GM21423 (cell line): ENCODE measurements around the gene RIPOR3.
"Not testable (repeated sequence)": the region's sequence is repeated elsewhere in the genome, so short reads cannot be mapped to it uniquely, and the experiment has no call there.

ENCODE experiments used
- ATAC-seq: cut with Tn5 transposase; IDR thresholded peaks from one replicate; pipeline ENCODE4 v1.9.1; 2021; ENCODE audit warnings: mild to moderate bottlenecking, moderate library complexity; ENCODE audit not compliant: unreplicated experiment

RIPOR3 gene

GRCh38 chr20:50610212-50610718 lies 81.1 kb downstream of the RIPOR3 start:
- no peak for ATAC-seq

- ATAC-seq = no peak
Measured at GRCh38 chr20:50609438-50609989, 81.8 kb downstream of the RIPOR3 start.

GRCh38 chr20:50608750-50609104 lies 82.6 kb downstream of the RIPOR3 start:
- ATAC-seq = no peak

- ATAC-seq = no peak
Measured at GRCh38 chr20:50607850-50608749, 83.2 kb downstream of the RIPOR3 start.

GRCh38 chr20:50607436-50607835 lies 83.9 kb downstream of the RIPOR3 start:
- ATAC-seq = no peak

- no peak for ATAC-seq
Measured at GRCh38 chr20:50605136-50605535, 86.2 kb downstream of the RIPOR3 start.

- no peak for ATAC-seq
Measured at GRCh38 chr20:50604451-50604850, 86.9 kb downstream of the RIPOR3 start.

GRCh38 chr20:50602432-50603088 lies 88.8 kb downstream of the RIPOR3 start:
- no peak for ATAC-seq

GRCh38 chr20:50601511-50602431 lies 89.6 kb downstream of the RIPOR3 start:
- no peak for ATAC-seq

GRCh38 chr20:50600281-50600895 lies 91.0 kb downstream of the RIPOR3 start:
- ATAC-seq = no peak

- ATAC-seq = not testable (repeated sequence)
Measured at GRCh38 chr20:50598768-50599167, 92.6 kb downstream of the RIPOR3 start.

- no peak for ATAC-seq
Measured at GRCh38 chr20:50598074-50598473, 93.3 kb downstream of the RIPOR3 start.

- no peak for ATAC-seq
Measured at GRCh38 chr20:50597406-50597969, 93.9 kb downstream of the RIPOR3 start.

GRCh38 chr20:50596694-50597021 lies 94.7 kb downstream of the RIPOR3 start:
- no peak for ATAC-seq

- no peak for ATAC-seq
Measured at GRCh38 chr20:50595988-50596693, 95.2 kb downstream of the RIPOR3 start.

GRCh38 chr20:50595433-50595895 lies 95.9 kb downstream of the RIPOR3 start:
- ATAC-seq = no peak

GRCh38 chr20:50594591-50595432 lies 96.5 kb downstream of the RIPOR3 start:
- ATAC-seq = no peak

- ATAC-seq = no peak
Measured at GRCh38 chr20:50594231-50594590, 97.1 kb downstream of the RIPOR3 start.

GRCh38 chr20:50593005-50593335 lies 98.4 kb downstream of the RIPOR3 start:
- no peak for ATAC-seq
